ENCODE results near the gene CCDC60. TPM values are rescaled to one million over a fixed set of nuclear protein-coding genes. Genes with fewer than 3 reads are reported as not detected.

Gene CCDC60
- total RNA-seq, 1 donor from 2014 or later: not detected

DNA sequence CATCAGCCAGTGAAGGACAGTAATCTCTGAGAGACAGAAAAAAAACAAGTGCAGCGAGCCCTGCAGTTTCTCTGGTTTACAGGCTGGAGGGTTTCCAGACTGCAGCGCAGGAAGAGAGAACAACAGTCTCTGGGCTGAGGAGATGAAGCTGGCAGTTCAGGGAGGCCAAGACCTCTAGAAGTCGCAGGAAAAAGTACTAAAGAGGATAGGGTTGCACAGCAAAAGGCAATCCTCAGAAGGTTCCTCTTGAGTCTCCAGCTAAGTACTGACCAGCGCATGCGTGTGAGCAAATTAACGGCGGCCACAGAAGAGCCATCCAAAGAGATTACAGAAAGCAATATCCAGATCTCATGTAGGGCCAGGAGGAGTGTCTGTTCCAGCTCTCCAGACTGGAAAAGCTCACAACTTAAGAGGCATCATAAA, 12.2 kb upstream of the CCDC60 start:
- Histone ChIP-seq H3K27me3 (ENCODE audit: control insufficient read depth, insufficient read depth, low read length) (no peaks in the 10 kb centered on the region), H3K36me3 (ENCODE audit: control insufficient read depth, insufficient read depth, low read length) (no peaks in the 10 kb centered on the region), H3K4me3 (ENCODE audit: low read depth, low read length) (no peak overlapping the region)
- DNase-seq (ENCODE audit: low read depth): no peak
- TF ChIP-seq, protein P1, sequence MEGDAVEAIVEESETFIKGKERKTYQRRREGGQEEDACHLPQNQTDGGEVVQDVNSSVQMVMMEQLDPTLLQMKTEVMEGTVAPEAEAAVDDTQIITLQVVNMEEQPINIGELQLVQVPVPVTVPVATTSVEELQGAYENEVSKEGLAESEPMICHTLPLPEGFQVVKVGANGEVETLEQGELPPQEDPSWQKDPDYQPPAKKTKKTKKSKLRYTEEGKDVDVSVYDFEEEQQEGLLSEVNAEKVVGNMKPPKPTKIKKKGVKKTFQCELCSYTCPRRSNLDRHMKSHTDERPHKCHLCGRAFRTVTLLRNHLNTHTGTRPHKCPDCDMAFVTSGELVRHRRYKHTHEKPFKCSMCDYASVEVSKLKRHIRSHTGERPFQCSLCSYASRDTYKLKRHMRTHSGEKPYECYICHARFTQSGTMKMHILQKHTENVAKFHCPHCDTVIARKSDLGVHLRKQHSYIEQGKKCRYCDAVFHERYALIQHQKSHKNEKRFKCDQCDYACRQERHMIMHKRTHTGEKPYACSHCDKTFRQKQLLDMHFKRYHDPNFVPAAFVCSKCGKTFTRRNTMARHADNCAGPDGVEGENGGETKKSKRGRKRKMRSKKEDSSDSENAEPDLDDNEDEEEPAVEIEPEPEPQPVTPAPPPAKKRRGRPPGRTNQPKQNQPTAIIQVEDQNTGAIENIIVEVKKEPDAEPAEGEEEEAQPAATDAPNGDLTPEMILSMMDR (IDR thresholded peaks at IDR 0.05; ENCODE audit: insufficient read depth, low read length, poor library complexity, severe bottlenecking): no peak

- no peaks in the 10 kb centered on the region for H3K36me3 ChIP-seq (ENCODE audit: control insufficient read depth, insufficient read depth, low read length)
- TF ChIP-seq, protein P1 (IDR thresholded peaks at IDR 0.05; ENCODE audit: insufficient read depth, low read length, poor library complexity, severe bottlenecking): no peak
- no peak for DNase-seq (ENCODE audit: low read depth)
- no peak overlapping the region for H3K4me3 ChIP-seq (ENCODE audit: low read depth, low read length)
- no peaks in the 10 kb centered on the region for H3K27me3 ChIP-seq (ENCODE audit: control insufficient read depth, insufficient read depth, low read length)
These were observed 8.7 kb upstream of the CCDC60 start for GRCh38 chr12:119325813-119326212.

- no peak for DNase-seq (ENCODE audit: low read depth)
- H3K4me3 ChIP-seq (ENCODE audit: low read depth, low read length): no peak overlapping the region
- H3K27me3 ChIP-seq (ENCODE audit: control insufficient read depth, insufficient read depth, low read length): no peaks in the 10 kb centered on the region
- TF ChIP-seq, protein P1 (IDR thresholded peaks at IDR 0.05; ENCODE audit: insufficient read depth, low read length, poor library complexity, severe bottlenecking): no peak
- no peaks in the 10 kb centered on the region for H3K36me3 ChIP-seq (ENCODE audit: control insufficient read depth, insufficient read depth, low read length)
These were observed 8.2 kb upstream of the CCDC60 start for GRCh38 chr12:119326341-119326740.

GRCh38 chr12:119327471-119327870, 7.1 kb upstream of the CCDC60 start:
- H3K36me3 ChIP-seq (ENCODE audit: control insufficient read depth, insufficient read depth, low read length): no peaks in the 10 kb centered on the region
- TF ChIP-seq, protein P1 (IDR thresholded peaks at IDR 0.05; ENCODE audit: insufficient read depth, low read length, poor library complexity, severe bottlenecking): no peak

GRCh38 chr12:119328111-119328510, 6.4 kb upstream of the CCDC60 start:
- TF ChIP-seq, protein P1 (IDR thresholded peaks at IDR 0.05; ENCODE audit: insufficient read depth, low read length, poor library complexity, severe bottlenecking): no peak
- no peaks in the 10 kb centered on the region for H3K27me3 ChIP-seq (ENCODE audit: control insufficient read depth, insufficient read depth, low read length)
- DNase-seq (ENCODE audit: low read depth): no peak
- H3K36me3 ChIP-seq (ENCODE audit: control insufficient read depth, insufficient read depth, low read length): no peaks in the 10 kb centered on the region
- H3K4me3 ChIP-seq (ENCODE audit: low read depth, low read length): no peak overlapping the region

More at GRCh38 chr12:119327471-119327870, 7.1 kb upstream of the CCDC60 start:
- Histone ChIP-seq H3K4me3 (ENCODE audit: low read depth, low read length) (no peak overlapping the region), H3K27me3 (ENCODE audit: control insufficient read depth, insufficient read depth, low read length) (no peaks in the 10 kb centered on the region)
- DNase-seq (ENCODE audit: low read depth): no peak

DNA sequence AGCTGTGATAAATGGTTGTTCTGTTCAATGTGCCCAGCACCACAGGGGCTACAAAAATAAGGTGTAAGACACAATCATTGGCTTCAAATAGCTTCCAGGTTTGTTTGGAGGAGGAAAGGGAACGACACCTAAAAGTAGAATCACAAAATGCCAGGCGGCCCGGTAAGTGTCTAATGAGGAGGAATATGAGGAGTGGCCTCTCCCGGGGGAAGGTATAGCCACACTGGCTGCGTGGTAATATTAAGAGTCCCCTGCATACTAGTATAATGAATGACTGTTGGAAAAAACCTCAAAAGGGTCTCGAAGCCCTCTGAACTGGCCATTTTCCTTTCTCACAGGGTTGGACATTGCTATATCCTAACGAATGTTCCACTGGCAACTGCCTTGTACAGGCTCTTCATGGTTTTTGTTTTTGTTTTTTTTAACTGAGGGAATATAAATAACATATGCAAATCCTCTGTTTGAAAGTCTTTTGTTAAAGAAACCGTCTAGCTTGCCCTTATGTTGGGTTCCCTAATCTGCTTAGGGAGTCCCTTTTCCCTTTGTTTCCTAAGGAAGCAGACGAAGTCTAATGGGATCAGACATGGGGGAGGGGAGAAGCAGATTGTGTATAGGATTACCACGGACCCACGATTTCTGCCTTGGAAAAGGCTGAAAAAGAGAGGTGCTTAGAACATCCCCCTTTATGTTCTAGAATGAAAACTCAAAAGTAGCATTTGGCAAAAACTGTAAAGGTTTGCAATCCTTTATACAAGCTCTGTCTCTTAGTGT, 4.2 kb downstream of the CCDC60 start:
- TF ChIP-seq, protein P1 (IDR thresholded peaks at IDR 0.05; ENCODE audit: insufficient read depth, low read length, poor library complexity, severe bottlenecking): no peak
- DNase-seq (ENCODE audit: low read depth): no peak
- H3K36me3 ChIP-seq (ENCODE audit: control insufficient read depth, insufficient read depth, low read length): no peaks in the 10 kb centered on the region
- no peak overlapping the region for H3K4me3 ChIP-seq (ENCODE audit: low read depth, low read length)
- H3K27me3 ChIP-seq (ENCODE audit: control insufficient read depth, insufficient read depth, low read length): peaks cover 3% of the 10 kb centered on the region
